Neural cell (in vitro differentiated cells): ENCODE measurements around the gene P4HTM.

ENCODE experiments used
- POLR2AphosphoS5 ChIP-seq: IDR thresholded peaks from 2 replicates; pipeline ENCODE4 v1.6.1; 2012
- TF ChIP-seq, protein P1 (sequence below): fragments of 450-650 bp; IDR thresholded peaks from 2 replicates; pipeline ENCODE4 v1.5.1; 2014; ENCODE audit warnings: antibody characterized with exemption, mild to moderate bottlenecking, moderate library complexity; ENCODE audit not compliant: poor library complexity, severe bottlenecking

DNA sequence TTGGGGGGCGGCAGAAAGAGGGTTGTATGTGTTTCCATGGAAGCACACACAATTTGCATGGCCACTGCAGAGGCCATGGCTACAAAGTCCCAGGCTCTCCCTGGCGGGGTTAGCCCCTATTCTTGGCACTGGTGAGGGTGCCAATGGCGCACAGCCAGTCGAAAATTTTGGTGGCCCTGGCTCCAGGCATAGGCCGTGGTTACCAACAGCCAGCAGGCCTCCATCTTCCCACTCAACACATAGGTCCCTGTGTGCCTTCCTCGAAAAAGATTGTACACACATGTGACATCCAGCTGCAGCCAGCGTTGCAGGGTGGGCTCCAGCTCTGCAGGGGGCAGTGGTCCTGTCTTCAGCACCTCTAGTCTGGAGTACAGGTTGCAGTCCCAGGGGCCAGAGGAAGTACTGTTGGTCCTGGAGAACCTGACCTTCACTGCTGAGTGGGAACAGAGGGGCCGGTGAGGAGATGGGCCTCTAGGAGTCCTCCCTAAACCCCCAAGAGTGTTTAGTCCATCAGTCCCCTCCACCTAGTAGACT is 7.1 kb downstream of the P4HTM start:
- TF ChIP-seq, protein P1, sequence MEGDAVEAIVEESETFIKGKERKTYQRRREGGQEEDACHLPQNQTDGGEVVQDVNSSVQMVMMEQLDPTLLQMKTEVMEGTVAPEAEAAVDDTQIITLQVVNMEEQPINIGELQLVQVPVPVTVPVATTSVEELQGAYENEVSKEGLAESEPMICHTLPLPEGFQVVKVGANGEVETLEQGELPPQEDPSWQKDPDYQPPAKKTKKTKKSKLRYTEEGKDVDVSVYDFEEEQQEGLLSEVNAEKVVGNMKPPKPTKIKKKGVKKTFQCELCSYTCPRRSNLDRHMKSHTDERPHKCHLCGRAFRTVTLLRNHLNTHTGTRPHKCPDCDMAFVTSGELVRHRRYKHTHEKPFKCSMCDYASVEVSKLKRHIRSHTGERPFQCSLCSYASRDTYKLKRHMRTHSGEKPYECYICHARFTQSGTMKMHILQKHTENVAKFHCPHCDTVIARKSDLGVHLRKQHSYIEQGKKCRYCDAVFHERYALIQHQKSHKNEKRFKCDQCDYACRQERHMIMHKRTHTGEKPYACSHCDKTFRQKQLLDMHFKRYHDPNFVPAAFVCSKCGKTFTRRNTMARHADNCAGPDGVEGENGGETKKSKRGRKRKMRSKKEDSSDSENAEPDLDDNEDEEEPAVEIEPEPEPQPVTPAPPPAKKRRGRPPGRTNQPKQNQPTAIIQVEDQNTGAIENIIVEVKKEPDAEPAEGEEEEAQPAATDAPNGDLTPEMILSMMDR: peak; percentile 19
- TF ChIP-seq POLR2AphosphoS5: no peak
